ENCODE results near the gene GAS2L2. TPM values are rescaled to one million over a fixed set of nuclear protein-coding genes. Genes with fewer than 3 reads are reported as not detected.

GAS2L2 gene
- total and polyA plus RNA-seq, 2 of the 8 experiments (the other 6 are each of a cell fraction or from before 2014, with no cell fraction given): 0.09 to 0.13 TPM

DNA sequence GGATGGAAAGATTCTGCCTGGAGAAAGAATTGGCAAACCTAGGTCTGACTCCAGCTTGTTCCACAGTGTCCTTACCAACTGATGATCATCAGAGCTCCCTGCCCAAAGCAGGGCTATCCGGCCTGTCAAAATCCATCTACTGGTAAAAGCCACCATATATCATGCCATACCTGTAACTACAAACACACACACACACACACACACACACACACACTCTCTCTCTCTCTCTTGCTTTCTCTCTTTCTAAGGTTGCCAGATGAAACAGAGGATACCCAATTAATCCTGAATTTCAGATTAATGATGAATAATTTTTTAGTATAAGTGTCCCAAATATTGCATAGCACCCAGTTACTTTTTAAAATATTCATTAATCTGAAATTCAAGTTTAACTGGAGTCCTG is 43.9 kb upstream of the GAS2L2 start (continued):
- TF ChIP-seq, protein P1, sequence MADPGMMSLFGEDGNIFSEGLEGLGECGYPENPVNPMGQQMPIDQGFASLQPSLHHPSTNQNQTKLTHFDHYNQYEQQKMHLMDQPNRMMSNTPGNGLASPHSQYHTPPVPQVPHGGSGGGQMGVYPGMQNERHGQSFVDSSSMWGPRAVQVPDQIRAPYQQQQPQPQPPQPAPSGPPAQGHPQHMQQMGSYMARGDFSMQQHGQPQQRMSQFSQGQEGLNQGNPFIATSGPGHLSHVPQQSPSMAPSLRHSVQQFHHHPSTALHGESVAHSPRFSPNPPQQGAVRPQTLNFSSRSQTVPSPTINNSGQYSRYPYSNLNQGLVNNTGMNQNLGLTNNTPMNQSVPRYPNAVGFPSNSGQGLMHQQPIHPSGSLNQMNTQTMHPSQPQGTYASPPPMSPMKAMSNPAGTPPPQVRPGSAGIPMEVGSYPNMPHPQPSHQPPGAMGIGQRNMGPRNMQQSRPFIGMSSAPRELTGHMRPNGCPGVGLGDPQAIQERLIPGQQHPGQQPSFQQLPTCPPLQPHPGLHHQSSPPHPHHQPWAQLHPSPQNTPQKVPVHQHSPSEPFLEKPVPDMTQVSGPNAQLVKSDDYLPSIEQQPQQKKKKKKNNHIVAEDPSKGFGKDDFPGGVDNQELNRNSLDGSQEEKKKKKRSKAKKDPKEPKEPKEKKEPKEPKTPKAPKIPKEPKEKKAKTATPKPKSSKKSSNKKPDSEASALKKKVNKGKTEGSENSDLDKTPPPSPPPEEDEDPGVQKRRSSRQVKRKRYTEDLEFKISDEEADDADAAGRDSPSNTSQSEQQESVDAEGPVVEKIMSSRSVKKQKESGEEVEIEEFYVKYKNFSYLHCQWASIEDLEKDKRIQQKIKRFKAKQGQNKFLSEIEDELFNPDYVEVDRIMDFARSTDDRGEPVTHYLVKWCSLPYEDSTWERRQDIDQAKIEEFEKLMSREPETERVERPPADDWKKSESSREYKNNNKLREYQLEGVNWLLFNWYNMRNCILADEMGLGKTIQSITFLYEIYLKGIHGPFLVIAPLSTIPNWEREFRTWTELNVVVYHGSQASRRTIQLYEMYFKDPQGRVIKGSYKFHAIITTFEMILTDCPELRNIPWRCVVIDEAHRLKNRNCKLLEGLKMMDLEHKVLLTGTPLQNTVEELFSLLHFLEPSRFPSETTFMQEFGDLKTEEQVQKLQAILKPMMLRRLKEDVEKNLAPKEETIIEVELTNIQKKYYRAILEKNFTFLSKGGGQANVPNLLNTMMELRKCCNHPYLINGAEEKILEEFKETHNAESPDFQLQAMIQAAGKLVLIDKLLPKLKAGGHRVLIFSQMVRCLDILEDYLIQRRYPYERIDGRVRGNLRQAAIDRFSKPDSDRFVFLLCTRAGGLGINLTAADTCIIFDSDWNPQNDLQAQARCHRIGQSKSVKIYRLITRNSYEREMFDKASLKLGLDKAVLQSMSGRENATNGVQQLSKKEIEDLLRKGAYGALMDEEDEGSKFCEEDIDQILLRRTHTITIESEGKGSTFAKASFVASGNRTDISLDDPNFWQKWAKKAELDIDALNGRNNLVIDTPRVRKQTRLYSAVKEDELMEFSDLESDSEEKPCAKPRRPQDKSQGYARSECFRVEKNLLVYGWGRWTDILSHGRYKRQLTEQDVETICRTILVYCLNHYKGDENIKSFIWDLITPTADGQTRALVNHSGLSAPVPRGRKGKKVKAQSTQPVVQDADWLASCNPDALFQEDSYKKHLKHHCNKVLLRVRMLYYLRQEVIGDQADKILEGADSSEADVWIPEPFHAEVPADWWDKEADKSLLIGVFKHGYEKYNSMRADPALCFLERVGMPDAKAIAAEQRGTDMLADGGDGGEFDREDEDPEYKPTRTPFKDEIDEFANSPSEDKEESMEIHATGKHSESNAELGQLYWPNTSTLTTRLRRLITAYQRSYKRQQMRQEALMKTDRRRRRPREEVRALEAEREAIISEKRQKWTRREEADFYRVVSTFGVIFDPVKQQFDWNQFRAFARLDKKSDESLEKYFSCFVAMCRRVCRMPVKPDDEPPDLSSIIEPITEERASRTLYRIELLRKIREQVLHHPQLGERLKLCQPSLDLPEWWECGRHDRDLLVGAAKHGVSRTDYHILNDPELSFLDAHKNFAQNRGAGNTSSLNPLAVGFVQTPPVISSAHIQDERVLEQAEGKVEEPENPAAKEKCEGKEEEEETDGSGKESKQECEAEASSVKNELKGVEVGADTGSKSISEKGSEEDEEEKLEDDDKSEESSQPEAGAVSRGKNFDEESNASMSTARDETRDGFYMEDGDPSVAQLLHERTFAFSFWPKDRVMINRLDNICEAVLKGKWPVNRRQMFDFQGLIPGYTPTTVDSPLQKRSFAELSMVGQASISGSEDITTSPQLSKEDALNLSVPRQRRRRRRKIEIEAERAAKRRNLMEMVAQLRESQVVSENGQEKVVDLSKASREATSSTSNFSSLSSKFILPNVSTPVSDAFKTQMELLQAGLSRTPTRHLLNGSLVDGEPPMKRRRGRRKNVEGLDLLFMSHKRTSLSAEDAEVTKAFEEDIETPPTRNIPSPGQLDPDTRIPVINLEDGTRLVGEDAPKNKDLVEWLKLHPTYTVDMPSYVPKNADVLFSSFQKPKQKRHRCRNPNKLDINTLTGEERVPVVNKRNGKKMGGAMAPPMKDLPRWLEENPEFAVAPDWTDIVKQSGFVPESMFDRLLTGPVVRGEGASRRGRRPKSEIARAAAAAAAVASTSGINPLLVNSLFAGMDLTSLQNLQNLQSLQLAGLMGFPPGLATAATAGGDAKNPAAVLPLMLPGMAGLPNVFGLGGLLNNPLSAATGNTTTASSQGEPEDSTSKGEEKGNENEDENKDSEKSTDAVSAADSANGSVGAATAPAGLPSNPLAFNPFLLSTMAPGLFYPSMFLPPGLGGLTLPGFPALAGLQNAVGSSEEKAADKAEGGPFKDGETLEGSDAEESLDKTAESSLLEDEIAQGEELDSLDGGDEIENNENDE (IDR thresholded peaks at IDR 0.05; ENCODE audit: insufficient replicate concordance, low read length): no peak
- TF ChIP-seq, protein P2, sequence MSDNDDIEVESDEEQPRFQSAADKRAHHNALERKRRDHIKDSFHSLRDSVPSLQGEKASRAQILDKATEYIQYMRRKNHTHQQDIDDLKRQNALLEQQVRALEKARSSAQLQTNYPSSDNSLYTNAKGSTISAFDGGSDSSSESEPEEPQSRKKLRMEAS (IDR thresholded peaks at IDR 0.05): no peak
- no peak for TF ChIP-seq BACH1 (IDR thresholded peaks at IDR 0.05; ENCODE audit: low read length)
- no peak for TF ChIP-seq CEBPB (IDR thresholded peaks at IDR 0.05; ENCODE audit: low read depth, low read length)
- no peak for TF ChIP-seq HDAC2 (IDR thresholded peaks at IDR 0.05; ENCODE audit: borderline replicate concordance in 1 of 2, low read depth in 2 of 2, low read length in 2 of 2)
